Vagina (tissue), 2 donors: Measurements from ENCODE around the gene EVL. TPM values are rescaled to one million over a fixed set of nuclear protein-coding genes. Genes with fewer than 3 reads are reported as not detected.

Source experiments
- DNase-seq, 2 donors: peaks; one replicate each; pipeline ENCODE4 v3.0.0-alpha.2; 2017; ENCODE audit errors: extremely low spot score in 2 of 2
- H3K27ac ChIP-seq: fragments of 200-600 bp; sonication (generic); one replicate; pipeline ENCODE4 v1.5.1; 2019
- H3K27me3 ChIP-seq: fragments of 200-600 bp; sonication (generic); one replicate; pipeline ENCODE4 v1.5.1; 2019
- H3K36me3 ChIP-seq, 2 donors: fragments of 200-600 bp; sonication (generic); one replicate each; pipeline ENCODE4 v1.5.1; 2017 to 2019
- H3K4me1 ChIP-seq: fragments of 200-600 bp; sonication (generic); one replicate; pipeline ENCODE4 v1.5.1; 2019
- H3K4me3 ChIP-seq, 2 donors: fragments of 200-600 bp; sonication (generic); 1 replicate in 1 of 2; 2 replicates in 1 of 2; pipeline ENCODE4 v1.5.1; 2016 to 2019
- H3K9me3 ChIP-seq: fragments of 200-600 bp; sonication (generic); one replicate; pipeline ENCODE4 v1.5.1; 2019
- POLR2A ChIP-seq, 2 donors: fragments of 450-650 bp; IDR thresholded peaks; one replicate each; pipeline ENCODE4 v1.6.1; 2017; ENCODE audit warnings: antibody characterized with exemption in 2 of 2, mild to moderate bottlenecking in 2 of 2, moderate library complexity in 2 of 2
- POLR2AphosphoS5 ChIP-seq, 2 donors: sonication (generic); formaldehyde crosslinking; IDR thresholded peaks; one replicate each; pipeline ENCODE4 v1.9.0; 2017; ENCODE audit warnings: antibody characterized with exemption in 2 of 2, mild to moderate bottlenecking in 2 of 2, low read depth in 1 of 2; ENCODE audit not compliant: insufficient read depth in 1 of 2
- intact Hi-C: fragments of 100-400 bp; cut with DNase I; formaldehyde crosslinking; loops from one replicate; pipeline ENCODE4 v1.15.1; 2023
- total RNA-seq: library from RNA; depleted of rRNA; stranded (reverse); fragments of >200 nt; gene quantifications from one replicate; pipeline ENCODE4 v1.2.3, GENCODE V29; 2016
- TF ChIP-seq, protein P1 (sequence below), 3 experiments: fragments of 450-650 bp in 2 of 3; fragments of 200-600 bp in 1 of 3; sonication (generic) in 1 of 3; IDR thresholded peaks; one replicate each; pipeline ENCODE4 v1.5.1; 2017 to 2019; ENCODE audit warnings: antibody characterized with exemption in 3 of 3, mild to moderate bottlenecking in 2 of 3, moderate library complexity in 2 of 3

The EVL gene
- total RNA-seq, 1 donor from 2014 or later, result 112 TPM

DNA sequence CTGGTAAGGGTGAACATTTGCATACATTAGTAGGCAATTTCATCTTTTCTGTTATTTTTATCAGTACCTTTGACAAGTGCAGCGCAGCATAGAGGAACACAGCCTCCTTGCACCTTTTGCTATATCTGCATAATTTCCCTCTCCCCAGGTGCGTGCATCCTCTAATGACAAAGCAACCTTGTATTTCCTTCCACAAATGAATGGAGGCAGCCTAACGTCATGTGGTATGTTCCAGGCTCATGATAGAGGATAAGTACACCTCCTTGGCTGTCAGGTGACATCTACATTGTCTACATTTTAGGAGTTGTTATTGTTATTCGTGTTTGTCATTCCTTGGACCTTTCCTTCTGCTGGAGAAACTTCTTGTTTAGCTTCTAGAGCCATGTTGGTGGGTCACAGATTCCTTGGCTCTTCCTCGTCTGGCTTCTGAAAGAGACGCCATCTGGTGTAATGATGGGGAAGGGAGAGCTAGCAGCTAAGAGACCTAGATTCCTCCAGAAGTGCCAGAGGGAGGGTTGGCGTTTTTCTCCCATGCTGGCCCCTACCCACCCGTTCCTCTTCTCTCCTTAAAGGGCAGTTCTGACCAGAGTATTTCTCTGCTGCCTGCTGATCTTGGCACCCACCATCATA is 37.0 kb downstream of the EVL start:
- Histone ChIP-seq H3K27ac (peak overlapping the region; percentile 67), H3K4me1 (peaks cover 54% of the 10 kb centered on the region), H3K9me3 (no peaks in the 10 kb centered on the region)

DNA sequence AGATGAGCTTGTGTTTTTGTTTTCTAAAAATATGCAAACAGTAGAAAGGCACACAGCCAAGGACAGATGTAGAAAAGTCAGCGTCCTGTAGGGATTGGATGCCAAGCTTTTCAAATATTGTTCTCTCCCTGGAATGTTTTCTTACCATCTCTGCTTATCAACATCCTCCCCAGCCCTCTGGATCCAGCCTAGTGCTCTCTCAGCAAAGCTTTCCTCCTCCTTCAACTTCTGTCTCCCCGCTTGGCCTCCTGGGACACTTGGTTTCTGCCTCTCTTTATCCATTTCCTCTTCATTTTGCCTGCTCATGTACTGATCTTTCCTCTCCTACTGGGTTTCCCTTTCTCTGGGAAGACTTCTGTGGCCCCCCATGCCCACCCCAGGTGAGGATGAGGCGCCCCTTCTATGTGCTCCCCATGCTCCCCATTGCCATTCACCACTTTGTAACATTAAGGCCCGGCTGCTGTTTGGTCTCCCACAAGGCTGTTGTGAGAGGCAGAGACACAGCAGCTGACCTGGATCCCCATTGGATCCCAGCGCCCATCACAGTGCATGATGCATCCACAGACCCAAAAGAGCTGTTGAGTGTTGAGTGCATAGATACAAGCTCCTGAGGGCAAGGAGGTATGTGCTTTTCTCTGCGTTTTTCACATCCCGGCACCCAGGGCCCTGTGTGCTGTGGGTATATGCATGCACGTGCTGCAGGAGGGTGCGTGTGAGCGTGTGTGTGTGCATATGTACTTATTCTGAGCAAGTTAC is 38.2 kb downstream of the EVL start:
- TF ChIP-seq POLR2A (IDR thresholded peaks at IDR 0.05), result no peak
- TF ChIP-seq, protein P1, sequence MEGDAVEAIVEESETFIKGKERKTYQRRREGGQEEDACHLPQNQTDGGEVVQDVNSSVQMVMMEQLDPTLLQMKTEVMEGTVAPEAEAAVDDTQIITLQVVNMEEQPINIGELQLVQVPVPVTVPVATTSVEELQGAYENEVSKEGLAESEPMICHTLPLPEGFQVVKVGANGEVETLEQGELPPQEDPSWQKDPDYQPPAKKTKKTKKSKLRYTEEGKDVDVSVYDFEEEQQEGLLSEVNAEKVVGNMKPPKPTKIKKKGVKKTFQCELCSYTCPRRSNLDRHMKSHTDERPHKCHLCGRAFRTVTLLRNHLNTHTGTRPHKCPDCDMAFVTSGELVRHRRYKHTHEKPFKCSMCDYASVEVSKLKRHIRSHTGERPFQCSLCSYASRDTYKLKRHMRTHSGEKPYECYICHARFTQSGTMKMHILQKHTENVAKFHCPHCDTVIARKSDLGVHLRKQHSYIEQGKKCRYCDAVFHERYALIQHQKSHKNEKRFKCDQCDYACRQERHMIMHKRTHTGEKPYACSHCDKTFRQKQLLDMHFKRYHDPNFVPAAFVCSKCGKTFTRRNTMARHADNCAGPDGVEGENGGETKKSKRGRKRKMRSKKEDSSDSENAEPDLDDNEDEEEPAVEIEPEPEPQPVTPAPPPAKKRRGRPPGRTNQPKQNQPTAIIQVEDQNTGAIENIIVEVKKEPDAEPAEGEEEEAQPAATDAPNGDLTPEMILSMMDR (IDR thresholded peaks at IDR 0.05), result no peak
- H3K4me1 ChIP-seq, result peaks cover 65% of the 10 kb centered on the region
- intact Hi-C loops, result no loop called here
- H3K27me3 ChIP-seq, result no peaks in the 10 kb centered on the region
- peak overlapping the region; percentile 67 for H3K27ac ChIP-seq
- no peaks in the 10 kb centered on the region for H3K9me3 ChIP-seq
- H3K36me3 ChIP-seq, result peaks cover 0 to 1% of the 10 kb centered on the region in 2 donors
- H3K4me3 ChIP-seq, result no peak overlapping the region
- no peak for DNase-seq

More for the DNA sequence above, 37.0 kb downstream of the EVL start:
- H3K36me3 ChIP-seq, result peaks cover 0 to 13% of the 10 kb centered on the region in 2 donors
- TF ChIP-seq POLR2A (IDR thresholded peaks at IDR 0.05) (no peak), POLR2AphosphoS5 (IDR thresholded peaks at IDR 0.05; ENCODE audit: insufficient read depth in 1 of 2, low read depth in 1 of 2) (no peak)
- TF ChIP-seq, protein P1 (IDR thresholded peaks at IDR 0.05), result no peak
- no peak for DNase-seq
- H3K4me3 ChIP-seq, result no peak overlapping the region
- no peaks in the 10 kb centered on the region for H3K27me3 ChIP-seq
- intact Hi-C loops, result no loop called here

DNA sequence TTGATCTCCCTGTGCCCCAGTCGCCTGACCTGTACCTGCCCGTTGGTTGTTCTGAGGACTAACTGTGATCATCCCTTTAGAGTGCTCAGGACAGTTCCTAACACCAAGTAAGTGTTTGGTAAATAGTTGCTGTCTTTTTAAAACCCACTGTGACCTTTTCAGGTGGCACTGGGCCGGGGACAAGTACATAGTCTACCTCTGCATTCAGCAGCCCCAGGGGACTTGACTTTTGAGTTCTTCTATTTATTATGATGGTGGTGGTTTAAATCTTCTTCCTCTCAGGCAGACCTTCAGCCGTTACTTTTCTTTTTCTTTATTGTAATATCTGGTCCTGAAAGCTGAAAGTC is 38.8 kb downstream of the EVL start:
- no peaks in the 10 kb centered on the region for H3K9me3 ChIP-seq
- intact Hi-C loops, result no loop called here
- no peak for DNase-seq
- H3K4me3 ChIP-seq, result no peak overlapping the region
- H3K27me3 ChIP-seq, result no peaks in the 10 kb centered on the region
- peaks cover 68% of the 10 kb centered on the region for H3K4me1 ChIP-seq
- H3K27ac ChIP-seq, result peak overlapping the region; percentile 67
- no peak for TF ChIP-seq POLR2AphosphoS5 (IDR thresholded peaks at IDR 0.05; ENCODE audit: insufficient read depth in 1 of 2, low read depth in 1 of 2)
- no peak for TF ChIP-seq POLR2A (IDR thresholded peaks at IDR 0.05)
- TF ChIP-seq, protein P1 (IDR thresholded peaks at IDR 0.05), result no peak
- no peaks in the 10 kb centered on the region for H3K36me3 ChIP-seq

DNA sequence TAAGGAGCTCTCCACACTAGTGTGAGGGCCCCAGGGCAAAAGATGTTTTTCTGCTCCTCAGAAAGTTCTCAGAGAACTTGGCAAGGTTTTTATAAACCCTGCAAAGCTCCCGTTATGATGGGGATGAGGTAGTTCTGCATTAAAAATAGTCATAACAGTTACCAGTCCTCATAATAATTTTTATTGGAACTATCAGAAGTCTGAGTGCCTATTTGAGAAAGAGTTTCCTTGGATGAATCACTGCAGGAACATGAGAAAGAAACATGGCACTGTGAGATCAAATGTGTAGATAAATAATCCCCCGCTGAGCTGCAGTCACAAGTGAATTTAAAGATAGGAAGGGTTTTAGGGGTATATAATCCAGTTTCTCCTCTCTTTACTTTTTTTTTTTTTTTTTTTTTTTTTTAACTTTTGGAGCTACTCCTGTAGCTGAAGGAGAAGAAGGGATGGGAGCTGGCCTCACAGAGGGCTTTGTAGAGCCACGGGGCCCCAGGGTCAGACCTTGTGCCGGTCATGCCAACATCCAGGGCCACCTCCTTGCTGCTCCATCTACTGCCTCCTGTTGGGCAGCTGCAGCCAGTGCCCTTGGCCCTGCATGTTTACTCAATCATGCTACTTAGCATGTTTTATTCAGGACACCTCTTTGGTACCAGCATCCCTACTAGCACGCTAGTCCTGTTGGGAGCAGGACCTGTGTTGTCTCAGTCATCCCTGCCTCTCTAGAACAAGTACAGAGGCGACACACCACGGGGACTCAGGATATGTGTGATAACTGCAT is 39.5 kb downstream of the EVL start:
- H3K4me3 ChIP-seq, result no peak overlapping the region
- H3K27me3 ChIP-seq, result no peaks in the 10 kb centered on the region
- H3K27ac ChIP-seq, result peak overlapping the region; percentile 67
- no peaks in the 10 kb centered on the region for H3K36me3 ChIP-seq
- TF ChIP-seq, protein P1 (IDR thresholded peaks at IDR 0.05), result no peak
- peak in 1 of 2 donors; percentile 36 for TF ChIP-seq POLR2AphosphoS5 (IDR thresholded peaks at IDR 0.05; ENCODE audit: insufficient read depth in 1 of 2, low read depth in 1 of 2)
- no peak for DNase-seq
- intact Hi-C loops, result no loop called here
- H3K4me1 ChIP-seq, result peaks cover 67% of the 10 kb centered on the region
- no peaks in the 10 kb centered on the region for H3K9me3 ChIP-seq
